ENCODE measurements around the gene GJC1.
"Not testable (repeated sequence)": the region's sequence is repeated elsewhere in the genome, so short reads cannot be mapped to it uniquely, and the experiment has no call there.

The GJC1 gene

GRCh38 chr17:44842748-44843147 lies 12.7 kb upstream of the GJC1 start:
- DNase-seq, result no peak

GRCh38 chr17:44840936-44841335 lies 10.8 kb upstream of the GJC1 start:
- DNase-seq, result no peak

GRCh38 chr17:44840274-44840673 lies 10.2 kb upstream of the GJC1 start:
- no peak for DNase-seq

- DNase-seq, result no peak
Measured at GRCh38 chr17:44837196-44837595, 7.1 kb upstream of the GJC1 start.

GRCh38 chr17:44832805-44833204 lies 2.7 kb upstream of the GJC1 start:
- no peak for DNase-seq

GRCh38 chr17:44831371-44831770 lies 1.3 kb upstream of the GJC1 start:
- DNase-seq, result no peak

- DNase-seq, result peak; percentile 26
Measured at GRCh38 chr17:44830359-44831288, 537 bp upstream of the GJC1 start.

GRCh38 chr17:44828919-44829522 lies 1.1 kb downstream of the GJC1 start:
- DNase-seq, result no peak

- DNase-seq, result no peak
Measured at GRCh38 chr17:44827863-44828262, 2.2 kb downstream of the GJC1 start.

- no peak for DNase-seq
Measured at GRCh38 chr17:44826123-44826790, 3.8 kb downstream of the GJC1 start.

GRCh38 chr17:44825236-44825635 lies 4.9 kb downstream of the GJC1 start:
- DNase-seq, result not testable (repeated sequence)

- no peak for DNase-seq
Measured at GRCh38 chr17:44820631-44821212, 9.4 kb downstream of the GJC1 start.

GRCh38 chr17:44818508-44818907 lies 11.6 kb downstream of the GJC1 start:
- not testable (repeated sequence) for DNase-seq

GRCh38 chr17:44812263-44812662 lies 17.8 kb downstream of the GJC1 start:
- no peak for DNase-seq

GRCh38 chr17:44808656-44809388 lies 21.3 kb downstream of the GJC1 start:
- not testable (repeated sequence) for DNase-seq

- DNase-seq, result no peak
Measured at GRCh38 chr17:44808156-44808555, 21.9 kb downstream of the GJC1 start.

GRCh38 chr17:44807817-44808155 lies 22.3 kb downstream of the GJC1 start:
- DNase-seq, result no peak

GRCh38 chr17:44807093-44807816 lies 22.8 kb downstream of the GJC1 start:
- no peak for DNase-seq

- DNase-seq, result no peak
Measured at GRCh38 chr17:44804302-44805089, 25.6 kb downstream of the GJC1 start.

- DNase-seq, result no peak
Measured at GRCh38 chr17:44801880-44802279, 28.2 kb downstream of the GJC1 start.

- no peak for DNase-seq
Measured at GRCh38 chr17:44798356-44798755, 31.7 kb downstream of the GJC1 start.

All from stimulated activated CD4-positive, alpha-beta T cell treated with anti-CD3 and anti-CD28 coated beads, Interleukin-4, amount 100 ng/mL, for 1 hour (primary cell).